ENCODE measurements around the gene LRP1B.

LRP1B gene

DNA sequence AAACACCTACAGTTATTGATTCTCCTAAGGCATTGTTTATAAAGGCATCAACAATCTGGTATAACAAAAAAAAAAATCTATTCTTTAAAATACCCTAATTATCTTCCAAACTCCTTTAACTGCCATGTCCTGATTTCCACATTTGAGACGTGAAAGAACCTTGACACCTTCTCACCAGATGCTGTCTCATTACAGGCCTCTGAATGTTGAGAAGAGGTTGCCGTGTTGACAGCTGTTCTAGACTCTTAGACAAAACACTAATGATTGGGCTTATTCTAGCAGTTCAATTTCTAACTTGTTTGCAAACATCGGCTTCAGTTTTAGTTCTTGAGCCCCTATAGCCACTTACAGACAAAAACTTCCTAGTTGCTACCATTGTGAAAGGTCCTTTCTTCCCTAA lies 988.8 kb downstream of the LRP1B start:
- H3K4me2 ChIP-seq (ENCODE audit: low read length), result no peak overlapping the region
- no peaks in the 10 kb centered on the region for H3K27me3 ChIP-seq (ENCODE audit: insufficient read depth, low read length)
- TF ChIP-seq EZH2 (IDR thresholded peaks at IDR 0.05; ENCODE audit: borderline replicate concordance, low read length), result no peak
- TF ChIP-seq CTCF (IDR thresholded peaks at IDR 0.05; ENCODE audit: low read length), result no peak
- no peaks in the 10 kb centered on the region for H3K4me1 ChIP-seq (ENCODE audit: insufficient read depth, low read length, severe bottlenecking)
- H3K9me3 ChIP-seq (ENCODE audit: low read length), result no peaks in the 10 kb centered on the region
- H3K4me3 ChIP-seq (ENCODE audit: low read depth, low read length, poor library complexity, severe bottlenecking), result no peak overlapping the region
- no peaks in the 10 kb centered on the region for H4K20me1 ChIP-seq (ENCODE audit: insufficient read depth, low read length)
- no peaks in the 10 kb centered on the region for H3K79me2 ChIP-seq (ENCODE audit: insufficient read depth, low read length)
- H3K9ac ChIP-seq (ENCODE audit: low read length), result no peak overlapping the region
- no peak overlapping the region for H3K27ac ChIP-seq (ENCODE audit: low read depth, low read length, poor library complexity, severe bottlenecking)
- no peaks in the 10 kb centered on the region for H3F3A ChIP-seq (ENCODE audit: insufficient read depth, low read length)
- H3K36me3 ChIP-seq (ENCODE audit: insufficient read depth, low read length), result no peaks in the 10 kb centered on the region
- no peaks in the 10 kb centered on the region for H3K9me2 ChIP-seq (ENCODE audit: low read depth, low read length)
- no peak overlapping the region for H2AFZ ChIP-seq (ENCODE audit: low read length)

DNA sequence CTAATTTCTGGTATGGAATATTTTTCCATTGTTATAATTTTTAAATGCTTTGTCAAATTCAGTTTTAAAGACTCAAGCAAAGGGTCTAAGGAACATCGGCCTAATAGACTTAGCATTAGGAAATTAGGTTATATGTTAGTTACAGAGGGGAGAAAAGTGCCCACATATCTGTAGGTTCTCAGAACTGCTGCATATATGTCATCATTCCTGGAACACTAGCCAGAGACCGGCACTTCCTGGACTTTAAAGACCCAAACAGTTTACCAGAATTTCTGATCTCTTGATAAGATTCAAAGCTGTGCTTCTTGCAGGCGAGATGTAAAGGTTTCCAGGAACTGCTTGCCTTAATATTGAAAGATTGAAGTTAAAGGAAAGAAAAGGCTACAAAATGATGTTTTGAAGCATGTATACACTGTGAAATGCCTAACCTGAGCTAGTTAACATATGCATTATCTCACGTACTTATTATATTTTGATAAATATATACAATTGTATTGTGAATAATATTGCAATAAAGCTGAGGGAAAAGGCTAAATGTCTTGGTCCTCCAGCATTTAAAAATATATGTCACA lies 993.6 kb downstream of the LRP1B start:
- H3K4me2 ChIP-seq (ENCODE audit: low read length), result no peak overlapping the region
- no peak overlapping the region for H2AFZ ChIP-seq (ENCODE audit: low read length)
- no peaks in the 10 kb centered on the region for H3K4me1 ChIP-seq (ENCODE audit: insufficient read depth, low read length, severe bottlenecking)
- no peaks in the 10 kb centered on the region for H3K36me3 ChIP-seq (ENCODE audit: insufficient read depth, low read length)
- H3K9me3 ChIP-seq (ENCODE audit: low read length), result no peaks in the 10 kb centered on the region
- H4K20me1 ChIP-seq (ENCODE audit: insufficient read depth, low read length), result no peaks in the 10 kb centered on the region
- no peak overlapping the region for H3K27ac ChIP-seq (ENCODE audit: low read depth, low read length, poor library complexity, severe bottlenecking)
- TF ChIP-seq CTCF (IDR thresholded peaks at IDR 0.05; ENCODE audit: low read length) (no peak), EZH2 (IDR thresholded peaks at IDR 0.05; ENCODE audit: borderline replicate concordance, low read length) (no peak)
- H3K4me3 ChIP-seq (ENCODE audit: low read depth, low read length, poor library complexity, severe bottlenecking), result no peak overlapping the region
- H3K27me3 ChIP-seq (ENCODE audit: insufficient read depth, low read length), result no peaks in the 10 kb centered on the region
- H3K9ac ChIP-seq (ENCODE audit: low read length), result no peak overlapping the region
- no peaks in the 10 kb centered on the region for H3F3A ChIP-seq (ENCODE audit: insufficient read depth, low read length)
- no peaks in the 10 kb centered on the region for H3K9me2 ChIP-seq (ENCODE audit: low read depth, low read length)
- H3K79me2 ChIP-seq (ENCODE audit: insufficient read depth, low read length), result no peaks in the 10 kb centered on the region

GRCh38 chr2:141133883-141134282 lies 996.9 kb downstream of the LRP1B start:
- TF ChIP-seq EZH2 (IDR thresholded peaks at IDR 0.05; ENCODE audit: borderline replicate concordance, low read length) (no peak), CTCF (IDR thresholded peaks at IDR 0.05; ENCODE audit: low read length) (no peak)
- no peak overlapping the region for H3K4me2 ChIP-seq (ENCODE audit: low read length)
- H3K9me2 ChIP-seq (ENCODE audit: low read depth, low read length), result no peaks in the 10 kb centered on the region
- H3K27me3 ChIP-seq (ENCODE audit: insufficient read depth, low read length), result no peaks in the 10 kb centered on the region
- H3K79me2 ChIP-seq (ENCODE audit: insufficient read depth, low read length), result no peaks in the 10 kb centered on the region
- H3F3A ChIP-seq (ENCODE audit: insufficient read depth, low read length), result no peaks in the 10 kb centered on the region
- H2AFZ ChIP-seq (ENCODE audit: low read length), result no peak overlapping the region
- H3K4me3 ChIP-seq (ENCODE audit: low read depth, low read length, poor library complexity, severe bottlenecking), result no peak overlapping the region
- H4K20me1 ChIP-seq (ENCODE audit: insufficient read depth, low read length), result no peaks in the 10 kb centered on the region
- no peaks in the 10 kb centered on the region for H3K9me3 ChIP-seq (ENCODE audit: low read length)
- H3K27ac ChIP-seq (ENCODE audit: low read depth, low read length, poor library complexity, severe bottlenecking), result no peak overlapping the region
- no peak overlapping the region for H3K9ac ChIP-seq (ENCODE audit: low read length)
- no peaks in the 10 kb centered on the region for H3K36me3 ChIP-seq (ENCODE audit: insufficient read depth, low read length)
- no peaks in the 10 kb centered on the region for H3K4me1 ChIP-seq (ENCODE audit: insufficient read depth, low read length, severe bottlenecking)
